HG03457 (cell line): ENCODE results near the gene SUPV3L1.
"Not testable (repeated sequence)": the region's sequence is repeated elsewhere in the genome, so short reads cannot be mapped to it uniquely, and the experiment has no call there.

ENCODE experiments used
- ATAC-seq: cut with Tn5 transposase; IDR thresholded peaks from one replicate; pipeline ENCODE4 v1.9.1; 2021; ENCODE audit warnings: moderate number of reproducible peaks; ENCODE audit not compliant: unreplicated experiment

Gene SUPV3L1

GRCh38 chr10:69179743-69180524 lies at the start of gene SUPV3L1:
SUPV3L1 (plus strand) TSS chr10:69180234; CDS start chr10:69180292, 58 bp downstream.
- peak; percentile 76 for ATAC-seq

- no peak for ATAC-seq
Observed at GRCh38 chr10:69130251-69130650, 49.8 kb upstream of the SUPV3L1 start.

DNA sequence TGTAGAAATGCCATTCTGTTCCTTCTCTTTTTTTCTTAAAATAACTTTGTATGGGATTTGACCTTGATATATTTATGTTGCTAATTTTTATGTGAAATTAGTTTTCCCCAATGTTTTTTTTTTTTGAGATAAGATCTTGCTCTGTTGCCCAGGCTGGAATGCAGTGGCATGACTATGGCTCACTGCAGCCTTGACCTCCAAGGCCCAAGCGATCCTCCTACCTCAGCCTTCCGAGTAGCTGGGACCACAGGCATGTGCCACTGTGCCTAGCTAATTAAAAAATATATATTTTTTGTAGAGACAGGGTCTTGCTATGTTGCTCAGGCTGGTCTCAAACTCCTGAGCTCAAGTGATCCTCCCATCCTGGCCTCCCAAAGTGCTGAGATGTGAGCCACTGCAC lies 40.1 kb upstream of the SUPV3L1 start:
- no peak for ATAC-seq

GRCh38 chr10:69141304-69141703 lies 38.7 kb upstream of the SUPV3L1 start:
- ATAC-seq: no peak

DNA sequence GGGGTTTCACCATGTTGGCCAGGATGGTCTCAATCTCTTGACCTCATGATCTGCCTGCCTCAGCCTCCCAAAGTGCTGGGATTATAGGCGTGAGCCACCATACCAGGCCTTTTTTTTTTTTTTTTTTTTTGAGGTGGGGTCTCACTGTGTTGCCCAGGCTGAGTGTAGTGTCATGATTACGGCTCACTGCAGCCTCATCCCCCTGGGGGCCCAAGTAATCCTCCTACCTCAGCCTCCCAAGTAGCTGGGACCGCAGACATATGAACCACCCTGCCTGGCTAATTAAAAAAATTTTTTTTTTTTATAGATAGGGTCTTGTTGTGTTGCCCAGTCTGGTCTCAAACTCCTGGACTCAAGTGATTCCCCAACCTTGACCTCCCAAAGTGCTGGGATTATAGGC lies 38.0 kb upstream of the SUPV3L1 start:
- ATAC-seq: not testable (repeated sequence)

DNA sequence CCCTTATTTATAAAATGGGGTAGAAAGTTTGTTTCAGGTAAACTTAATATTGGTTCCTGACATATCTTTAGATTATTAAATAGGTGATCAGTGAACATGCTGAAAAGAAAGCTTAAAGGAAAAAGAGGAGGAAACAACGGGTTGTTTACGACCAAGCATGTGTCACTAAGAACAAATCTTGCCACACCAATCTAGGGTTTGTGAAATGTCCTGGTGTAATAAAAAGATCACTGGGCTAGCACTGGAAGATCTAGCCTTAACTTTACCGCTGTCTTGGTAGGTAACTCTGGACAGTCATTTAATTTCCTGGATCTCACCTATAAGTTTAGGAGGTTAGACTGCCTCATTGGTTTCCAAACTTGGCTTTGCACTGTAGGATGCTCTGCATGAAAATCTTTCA lies 37.1 kb upstream of the SUPV3L1 start:
- no peak for ATAC-seq

GRCh38 chr10:69145329-69145728 lies 34.7 kb upstream of the SUPV3L1 start:
- ATAC-seq: no peak

DNA sequence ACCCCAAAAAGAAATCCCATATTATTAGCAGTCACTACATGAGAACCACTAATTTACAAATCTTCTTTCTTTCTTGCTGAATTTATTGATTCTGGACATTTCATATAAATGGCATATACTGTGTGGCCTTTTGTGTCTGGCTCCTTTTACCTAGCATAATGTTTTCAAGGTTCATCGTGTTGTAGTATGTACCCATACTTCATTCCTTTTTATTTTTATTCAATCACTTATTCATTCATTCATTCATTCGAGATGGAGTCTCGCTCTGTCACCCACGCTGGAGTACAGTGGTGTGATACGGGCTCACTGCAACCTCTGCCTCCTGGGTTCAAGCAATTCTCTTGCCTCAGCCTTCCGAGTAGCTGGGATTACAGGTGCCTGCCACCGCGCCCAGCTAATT lies 34.2 kb upstream of the SUPV3L1 start:
- no peak for ATAC-seq

DNA sequence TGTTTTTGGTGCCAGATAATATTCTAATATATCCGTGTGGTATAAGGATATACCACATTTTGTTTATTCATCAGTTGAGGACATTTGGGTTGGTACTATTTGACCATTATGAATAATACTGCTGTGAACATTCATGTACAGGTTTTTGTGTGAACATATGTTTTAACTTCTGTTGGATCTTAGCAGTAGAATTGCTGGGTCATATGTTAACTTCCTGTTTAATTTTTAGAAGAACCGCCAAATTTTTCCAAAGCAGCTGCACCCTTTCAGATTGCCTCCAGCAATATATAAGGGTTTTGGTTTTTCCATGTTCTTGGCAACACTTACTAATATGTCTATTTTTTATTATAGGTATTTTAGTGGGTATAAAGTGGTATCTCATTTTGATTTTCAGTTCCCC lies 33.3 kb upstream of the SUPV3L1 start:
- ATAC-seq: no peak

DNA sequence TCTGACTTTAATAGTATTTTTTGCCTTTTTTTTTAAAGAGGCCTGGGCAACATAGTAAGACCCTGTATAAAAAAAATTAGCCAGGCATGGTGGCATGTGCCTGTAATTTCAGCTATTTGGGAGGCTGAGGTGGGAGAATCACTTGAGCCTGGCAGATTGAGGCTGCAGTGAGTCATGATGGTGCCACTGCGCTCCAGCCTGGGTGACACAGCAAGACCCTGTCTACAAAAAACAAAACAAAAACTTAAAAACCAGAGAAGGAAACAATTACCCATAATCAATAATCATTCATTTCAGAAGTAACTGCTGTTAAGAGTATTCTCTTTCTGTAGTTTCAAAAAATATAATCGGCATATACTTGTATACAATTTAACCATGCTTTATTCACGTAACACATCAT lies 28.1 kb upstream of the SUPV3L1 start:
- ATAC-seq: no peak

DNA sequence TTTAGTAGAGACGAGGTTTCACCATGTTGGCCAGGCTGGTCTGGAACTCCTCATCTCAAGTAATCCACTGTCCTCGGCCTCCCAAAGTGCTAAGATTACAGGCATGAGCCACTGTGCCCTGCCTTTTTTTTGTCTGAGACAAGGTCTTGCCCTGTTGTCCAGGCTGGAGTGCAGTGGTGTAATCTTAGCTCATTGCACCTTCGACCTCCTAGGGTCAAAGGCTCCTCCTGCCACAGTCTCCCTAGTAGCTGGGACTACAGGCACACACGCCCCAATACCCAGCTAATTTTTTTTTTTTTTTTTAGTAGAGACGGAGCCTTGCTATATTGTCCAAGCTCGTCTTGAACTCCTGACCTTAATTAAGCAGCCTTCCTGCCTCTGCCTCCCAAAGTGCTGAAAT lies 26.8 kb upstream of the SUPV3L1 start:
- ATAC-seq: no peak

- ATAC-seq: no peak
Observed at GRCh38 chr10:69160809-69161241, 19.2 kb upstream of the SUPV3L1 start.

DNA sequence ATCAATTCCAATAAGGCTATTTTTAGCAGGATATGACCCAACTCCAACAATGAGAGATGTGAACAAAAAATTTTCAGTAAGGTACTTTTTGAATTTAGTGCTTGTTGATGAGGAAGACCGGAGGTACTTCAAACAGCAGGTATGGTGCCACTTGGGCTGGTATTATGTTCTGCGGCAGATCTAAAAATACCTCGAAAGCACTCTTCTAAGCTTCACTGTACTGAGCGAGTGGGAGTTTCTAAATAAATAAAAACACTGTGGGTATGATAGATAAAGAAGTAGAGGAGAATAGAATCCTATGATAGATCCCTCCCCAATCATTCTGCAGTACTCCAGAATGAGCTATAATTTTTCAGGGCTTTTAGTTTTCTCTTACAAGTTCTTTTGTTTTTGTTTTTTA lies 11.5 kb upstream of the SUPV3L1 start:
- ATAC-seq: no peak

GRCh38 chr10:69172241-69172982 lies 7.6 kb upstream of the SUPV3L1 start:
- no peak for ATAC-seq

DNA sequence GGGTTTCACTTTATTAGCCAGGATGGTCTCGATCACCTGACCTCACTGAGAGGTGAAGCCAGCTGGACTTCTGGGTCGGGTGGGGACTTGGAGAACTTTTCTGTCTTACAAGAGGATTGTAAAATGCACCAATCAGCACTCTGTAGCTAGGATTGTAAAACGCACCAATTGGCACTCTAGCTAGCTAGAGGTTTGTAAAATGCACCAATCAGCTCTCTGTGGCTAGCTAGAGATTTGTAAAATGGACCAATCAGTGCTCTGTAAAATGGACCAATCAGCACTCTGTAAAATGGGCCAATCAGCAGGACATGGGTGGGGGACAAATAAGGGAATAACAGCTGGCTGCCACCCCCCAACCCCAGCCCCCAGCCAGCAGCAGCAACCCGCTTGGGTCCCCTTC lies 4.7 kb upstream of the SUPV3L1 start:
- not testable (repeated sequence) for ATAC-seq

DNA sequence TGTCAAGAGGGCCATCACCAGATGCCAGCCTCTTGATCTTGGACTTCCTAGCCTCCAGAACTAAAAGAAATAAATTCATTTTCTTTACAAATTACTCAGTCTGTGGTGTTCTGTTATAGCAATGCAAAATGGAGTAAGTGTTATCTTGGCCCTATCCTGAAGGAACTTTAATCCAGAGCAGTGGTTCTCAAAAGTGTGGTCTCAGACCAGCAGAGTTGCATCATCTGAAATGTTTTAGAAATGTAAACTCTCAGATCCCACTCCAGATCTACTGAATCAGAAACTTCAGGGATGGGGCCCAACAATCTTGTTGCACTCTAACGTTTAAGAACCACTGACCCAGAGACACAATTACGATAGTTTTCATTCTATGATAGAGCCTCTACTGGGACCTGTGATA lies 3.2 kb upstream of the SUPV3L1 start:
- ATAC-seq: no peak

DNA sequence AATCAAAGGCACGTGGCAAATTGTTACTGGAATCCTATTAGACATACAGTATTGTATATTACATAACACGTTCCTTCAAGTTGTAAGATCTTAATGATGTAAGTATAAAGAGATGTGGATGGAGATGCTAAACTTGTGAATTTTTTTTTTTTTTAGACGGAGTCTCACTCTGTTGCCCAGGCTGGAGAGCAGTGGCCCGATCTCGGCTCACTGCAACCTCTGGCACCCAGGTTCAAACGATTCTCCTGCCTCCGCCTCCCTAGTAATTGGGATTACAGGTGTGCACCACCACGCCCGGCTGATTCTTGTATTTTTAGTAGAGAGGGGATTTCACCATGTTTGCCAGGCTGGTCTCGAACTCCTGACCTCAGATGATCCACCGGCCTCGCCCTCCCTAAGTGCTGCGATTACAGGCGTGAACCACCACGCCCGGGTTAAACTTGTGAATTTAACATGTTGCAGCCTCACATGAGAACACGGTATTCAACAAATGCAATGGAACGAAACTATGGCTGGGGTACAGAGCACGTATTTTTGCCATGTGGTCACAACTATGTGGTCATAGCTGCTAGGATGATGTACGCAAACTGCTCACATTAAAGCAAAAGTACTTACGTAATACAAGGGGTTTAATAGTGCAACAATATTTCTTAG lies 818 bp upstream of the SUPV3L1 start:
- peak; percentile 15 for ATAC-seq

- no peak for ATAC-seq
Observed at GRCh38 chr10:69180525-69181204, 631 bp downstream of the SUPV3L1 start.

DNA sequence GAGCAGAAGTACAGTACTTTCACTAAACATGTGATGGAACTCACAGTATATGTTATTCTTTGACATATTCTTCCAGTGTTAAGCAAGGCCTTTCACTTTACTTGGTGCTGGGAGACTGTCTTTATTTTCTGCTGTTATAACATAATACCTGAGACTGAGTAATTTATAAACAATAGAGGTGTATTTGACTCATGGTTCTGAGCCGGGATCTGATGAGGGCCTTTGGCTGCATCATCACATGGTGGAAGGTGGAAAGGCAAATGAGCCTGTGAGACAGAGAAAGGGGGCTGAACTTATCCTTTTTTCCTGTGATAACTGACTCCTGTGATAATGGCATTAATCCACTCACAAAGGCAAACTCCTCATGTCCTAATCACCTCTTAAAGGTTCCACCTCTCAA lies 1.4 kb downstream of the SUPV3L1 start:
- no peak for ATAC-seq

DNA sequence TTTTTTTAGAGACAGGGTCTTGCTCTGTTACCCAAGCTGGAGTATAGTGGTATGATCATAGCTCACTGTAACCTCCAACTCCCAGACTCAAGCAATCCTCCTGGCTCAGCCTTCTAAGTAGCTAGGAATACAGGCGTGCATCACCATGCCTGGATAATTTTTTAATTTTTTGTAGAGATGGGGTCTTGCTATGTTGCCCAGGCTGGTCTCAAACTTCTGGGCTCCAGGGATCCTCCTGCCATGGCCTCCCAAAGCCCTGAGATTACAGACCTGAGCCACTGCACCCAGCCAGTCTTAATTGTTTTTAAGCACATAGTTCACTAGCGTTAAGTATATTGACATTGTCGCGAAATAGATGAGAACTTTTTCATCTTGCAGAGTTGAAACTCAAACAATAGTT lies 2.0 kb downstream of the SUPV3L1 start:
- ATAC-seq: no peak

- no peak for ATAC-seq
Observed at GRCh38 chr10:69186524-69186923, 6.5 kb downstream of the SUPV3L1 start.
